OCI-LY3 (cell line): Measurements from ENCODE around the gene PLD5.

Experiments
- EZH2phosphoT487 ChIP-seq: fragments of 200-600 bp; shearing (Covaris generic); IDR thresholded peaks from 2 replicates; pipeline ENCODE4 v1.6.1; 2018; ENCODE audit warnings: antibody characterized with exemption, mixed run types, low read depth
- TF ChIP-seq, protein P1 (sequence below): fragments of 200-600, 300-600 bp; sonication (generic); IDR thresholded peaks from 2 replicates; pipeline ENCODE4 v1.5.1; 2014; ENCODE audit warnings: antibody characterized with exemption, low read length, low read depth

DNA sequence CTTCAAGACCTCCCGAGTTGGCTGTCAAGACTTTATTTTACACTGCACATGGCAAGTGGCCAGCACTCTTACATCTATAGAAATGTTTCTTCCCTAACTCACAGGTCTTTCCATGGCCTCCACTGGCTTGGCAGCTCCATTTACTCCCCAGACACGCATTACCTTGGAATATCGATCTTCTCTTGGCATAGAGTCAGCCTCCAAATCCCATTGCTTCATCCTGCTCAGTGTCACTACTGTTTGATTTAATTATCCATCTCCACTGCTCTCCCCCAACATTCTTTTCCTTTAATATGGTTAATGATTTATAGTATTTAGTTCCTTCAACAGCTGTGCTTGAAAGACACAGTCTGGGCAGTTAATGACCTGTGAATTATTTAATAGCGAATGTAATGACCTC is 284.4 kb downstream of the PLD5 start:
- TF ChIP-seq, protein P1, sequence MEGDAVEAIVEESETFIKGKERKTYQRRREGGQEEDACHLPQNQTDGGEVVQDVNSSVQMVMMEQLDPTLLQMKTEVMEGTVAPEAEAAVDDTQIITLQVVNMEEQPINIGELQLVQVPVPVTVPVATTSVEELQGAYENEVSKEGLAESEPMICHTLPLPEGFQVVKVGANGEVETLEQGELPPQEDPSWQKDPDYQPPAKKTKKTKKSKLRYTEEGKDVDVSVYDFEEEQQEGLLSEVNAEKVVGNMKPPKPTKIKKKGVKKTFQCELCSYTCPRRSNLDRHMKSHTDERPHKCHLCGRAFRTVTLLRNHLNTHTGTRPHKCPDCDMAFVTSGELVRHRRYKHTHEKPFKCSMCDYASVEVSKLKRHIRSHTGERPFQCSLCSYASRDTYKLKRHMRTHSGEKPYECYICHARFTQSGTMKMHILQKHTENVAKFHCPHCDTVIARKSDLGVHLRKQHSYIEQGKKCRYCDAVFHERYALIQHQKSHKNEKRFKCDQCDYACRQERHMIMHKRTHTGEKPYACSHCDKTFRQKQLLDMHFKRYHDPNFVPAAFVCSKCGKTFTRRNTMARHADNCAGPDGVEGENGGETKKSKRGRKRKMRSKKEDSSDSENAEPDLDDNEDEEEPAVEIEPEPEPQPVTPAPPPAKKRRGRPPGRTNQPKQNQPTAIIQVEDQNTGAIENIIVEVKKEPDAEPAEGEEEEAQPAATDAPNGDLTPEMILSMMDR = no peak
- no peak for TF ChIP-seq EZH2phosphoT487
